Measurements from ENCODE around the gene TIMM23B. TPM values are rescaled to one million over a fixed set of nuclear protein-coding genes. Genes with fewer than 3 reads are reported as not detected.
"Not testable (repeated sequence)": the region's sequence is repeated elsewhere in the genome, so short reads cannot be mapped to it uniquely, and the experiment has no call there.

TIMM23B gene, protein sequence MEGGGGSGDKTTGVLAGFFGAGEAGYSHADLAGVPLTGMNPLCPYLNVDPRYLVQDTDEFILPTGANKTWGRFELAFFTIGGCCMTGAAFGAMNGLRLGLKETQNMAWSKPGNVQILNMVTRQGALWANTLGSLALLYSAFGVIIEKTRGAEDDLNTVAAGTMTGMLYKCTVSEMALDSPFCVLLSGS
- 7.5 and 22.5 TPM in 2 replicates for total RNA-seq

DNA sequence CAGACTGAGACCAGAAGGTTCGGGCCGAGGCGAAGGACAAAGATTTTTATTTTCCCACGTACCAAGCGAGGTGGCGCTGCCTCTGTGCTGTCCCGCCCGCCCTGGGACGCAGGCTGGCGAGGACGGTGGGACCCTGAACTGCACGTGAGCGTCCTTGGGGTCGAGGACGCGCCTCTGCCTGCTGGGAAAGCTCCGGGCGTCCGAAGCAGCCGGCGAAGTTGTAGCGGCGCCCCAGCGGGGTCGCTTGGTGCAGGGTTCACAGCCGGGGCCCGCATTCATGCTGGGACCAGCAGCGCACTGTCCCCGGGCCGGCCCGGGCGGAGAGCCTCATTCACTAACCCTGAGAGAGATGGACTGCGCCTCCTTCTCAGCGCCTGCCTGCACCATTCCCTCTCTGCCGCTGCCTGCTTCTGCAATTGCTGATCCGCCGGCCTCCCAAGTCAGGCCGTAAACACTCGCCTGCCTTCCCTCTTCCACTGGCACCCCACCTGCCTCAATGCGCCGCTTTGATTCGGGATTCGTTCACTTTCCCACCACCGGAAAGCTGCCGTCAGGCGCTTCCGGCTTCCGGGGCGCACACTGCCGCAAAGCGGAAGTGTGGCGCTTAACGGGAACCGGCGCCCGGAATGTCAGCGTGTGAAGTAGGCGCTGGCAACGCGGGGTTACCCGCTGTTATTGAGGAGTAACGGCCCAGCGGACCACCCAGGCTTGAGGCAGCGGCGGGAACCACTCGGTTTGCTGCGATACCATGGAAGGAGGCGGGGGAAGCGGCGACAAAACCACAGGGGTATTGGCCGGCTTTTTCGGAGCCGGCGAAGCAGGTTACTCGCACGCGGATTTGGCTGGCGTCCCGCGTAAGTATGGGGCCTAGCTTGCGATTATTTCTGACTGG lies at the start of gene TIMM23B, which contains the start of gene PARG:
TSS of gene TIMM23B (plus strand) at position 607 of the 892 bp plus-strand sequence. CDS start at position 749, 142 bp downstream.
TSS of gene PARG (minus strand) at position 581 of the 892 bp plus-strand sequence. CDS start at position 279, 302 bp downstream.
- DNase-seq (ENCODE audit: extremely low read depth, low read depth, low spot score), result not testable (repeated sequence)

GRCh38 chr10:49899999-49900398 lies 41.9 kb upstream of the TIMM23B start:
- not testable (repeated sequence) for DNase-seq (ENCODE audit: extremely low read depth, low read depth, low spot score)

GRCh38 chr10:49900406-49900805 lies 41.4 kb upstream of the TIMM23B start:
- not testable (repeated sequence) for DNase-seq (ENCODE audit: extremely low read depth, low read depth, low spot score)

GRCh38 chr10:49903829-49904228 lies 38.0 kb upstream of the TIMM23B start:
- not testable (repeated sequence) for DNase-seq (ENCODE audit: extremely low read depth, low read depth, low spot score)

GRCh38 chr10:49908290-49909080 lies 33.4 kb upstream of the TIMM23B start:
- DNase-seq (ENCODE audit: extremely low read depth, low read depth, low spot score), result not testable (repeated sequence)

DNA sequence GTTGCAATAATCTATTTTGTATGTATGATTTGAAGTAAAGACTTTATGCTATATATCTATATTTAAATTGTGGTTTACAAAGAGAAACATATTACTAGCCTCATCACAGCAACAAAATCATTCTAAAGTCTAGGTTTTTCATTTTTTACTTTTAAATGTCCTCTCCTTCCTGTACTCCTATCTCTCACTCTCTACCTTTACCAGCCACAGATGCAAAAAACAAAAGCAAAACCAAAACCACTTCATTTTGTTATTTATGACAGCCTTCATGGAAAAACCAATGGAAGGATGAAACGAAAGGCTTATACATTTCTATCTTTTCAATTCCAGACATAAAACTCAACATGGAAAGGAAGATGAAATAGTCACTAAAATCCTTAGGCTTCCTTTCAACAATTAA lies 31.6 kb upstream of the TIMM23B start:
- DNase-seq (ENCODE audit: extremely low read depth, low read depth, low spot score), result not testable (repeated sequence)

- not testable (repeated sequence) for DNase-seq (ENCODE audit: extremely low read depth, low read depth, low spot score)
These were observed 25.4 kb upstream of the TIMM23B start for GRCh38 chr10:49916451-49916850.

GRCh38 chr10:49917927-49918326 lies 23.9 kb upstream of the TIMM23B start:
- DNase-seq (ENCODE audit: extremely low read depth, low read depth, low spot score), result not testable (repeated sequence)

DNA sequence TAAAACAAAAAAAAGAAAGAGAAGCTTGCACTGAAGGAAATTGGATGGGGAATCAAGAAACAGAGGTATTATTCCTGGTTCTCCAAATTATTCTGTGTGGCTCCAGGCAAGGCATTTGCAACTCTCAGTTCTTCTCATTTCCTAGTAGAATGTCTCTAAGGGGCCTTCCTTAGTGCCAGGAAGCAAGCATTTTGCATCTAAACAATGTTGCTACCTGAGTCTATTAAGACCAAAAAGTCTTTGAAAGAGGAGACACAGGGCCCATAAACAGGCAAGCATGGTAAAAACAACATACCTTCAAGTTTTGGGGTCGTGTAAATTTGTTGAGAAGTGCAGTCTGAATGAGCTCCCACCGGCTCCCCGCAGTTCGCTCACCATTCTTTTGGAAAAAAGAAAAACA lies 19.8 kb upstream of the TIMM23B start:
- DNase-seq (ENCODE audit: extremely low read depth, low read depth, low spot score), result not testable (repeated sequence)

DNA sequence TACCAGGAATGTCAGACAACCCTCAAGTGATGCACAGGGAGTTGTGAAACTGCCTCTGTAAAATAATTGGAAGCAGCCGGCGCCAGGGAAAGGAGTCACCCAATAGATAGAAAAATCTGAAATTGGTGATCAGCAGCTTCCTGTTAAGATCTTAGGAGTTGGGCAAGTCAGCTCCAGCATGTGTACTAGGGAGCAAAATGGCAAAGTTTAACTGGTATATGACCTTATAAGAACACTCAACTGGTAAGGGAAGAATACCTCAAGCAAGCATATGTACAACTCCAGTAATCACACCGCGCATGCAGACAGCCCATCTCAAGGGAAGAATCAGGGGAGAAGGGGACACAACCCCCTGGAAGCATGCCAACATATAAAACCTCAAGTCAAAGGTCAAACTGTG lies 18.3 kb upstream of the TIMM23B start:
- not testable (repeated sequence) for DNase-seq (ENCODE audit: extremely low read depth, low read depth, low spot score)

GRCh38 chr10:49931276-49931675 lies 10.6 kb upstream of the TIMM23B start:
- not testable (repeated sequence) for DNase-seq (ENCODE audit: extremely low read depth, low read depth, low spot score)

- DNase-seq (ENCODE audit: extremely low read depth, low read depth, low spot score), result not testable (repeated sequence)
These were observed 9.7 kb upstream of the TIMM23B start for GRCh38 chr10:49931959-49932728.

DNA sequence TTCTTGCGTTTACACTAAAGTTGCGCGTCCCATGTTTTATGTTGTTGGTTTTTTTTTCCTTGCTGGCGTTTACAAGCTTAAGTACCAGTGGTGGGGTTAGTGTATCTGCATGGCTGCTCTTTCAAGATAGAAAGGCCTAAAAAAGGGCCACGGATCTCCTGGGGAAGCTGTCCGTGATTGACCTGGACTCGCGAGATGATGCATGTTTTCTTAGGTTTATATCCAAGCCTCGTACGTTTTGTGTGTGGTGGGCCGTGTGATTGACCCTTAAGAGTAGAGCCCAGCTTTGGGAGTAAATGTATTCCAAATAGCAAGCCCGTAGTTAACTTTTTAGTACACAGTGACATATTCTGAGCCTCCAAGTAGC lies 469 bp downstream of the TIMM23B start:
- DNase-seq (ENCODE audit: extremely low read depth, low read depth, low spot score), result not testable (repeated sequence)

DNA sequence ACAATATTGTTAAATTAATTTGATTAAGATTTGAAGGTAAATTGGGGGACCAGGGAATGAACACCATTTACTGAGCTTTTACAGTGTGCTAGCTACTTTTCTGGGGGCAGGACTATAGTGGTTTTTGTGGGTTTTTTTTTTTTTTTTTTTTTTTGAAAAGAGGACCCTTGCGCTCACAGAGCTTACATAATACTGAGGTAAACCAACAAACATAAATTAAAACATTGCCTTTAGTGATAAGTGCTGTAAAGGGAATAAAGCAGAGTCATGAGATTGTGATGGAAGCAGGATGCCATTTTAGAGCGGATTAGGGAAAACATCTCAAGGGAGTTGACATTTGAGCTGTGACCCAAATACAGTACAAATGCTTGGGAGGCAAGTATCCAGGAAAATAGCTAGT lies 1.8 kb downstream of the TIMM23B start:
- DNase-seq (ENCODE audit: extremely low read depth, low read depth, low spot score), result not testable (repeated sequence)

GRCh38 chr10:49948142-49948541 lies 6.3 kb downstream of the TIMM23B start:
- DNase-seq (ENCODE audit: extremely low read depth, low read depth, low spot score), result not testable (repeated sequence)

- not testable (repeated sequence) for DNase-seq (ENCODE audit: extremely low read depth, low read depth, low spot score)
These were observed 6.9 kb downstream of the TIMM23B start for GRCh38 chr10:49948737-49949136.

GRCh38 chr10:49952006-49952405 lies 10.2 kb downstream of the TIMM23B start:
- DNase-seq (ENCODE audit: extremely low read depth, low read depth, low spot score), result not testable (repeated sequence)

DNA sequence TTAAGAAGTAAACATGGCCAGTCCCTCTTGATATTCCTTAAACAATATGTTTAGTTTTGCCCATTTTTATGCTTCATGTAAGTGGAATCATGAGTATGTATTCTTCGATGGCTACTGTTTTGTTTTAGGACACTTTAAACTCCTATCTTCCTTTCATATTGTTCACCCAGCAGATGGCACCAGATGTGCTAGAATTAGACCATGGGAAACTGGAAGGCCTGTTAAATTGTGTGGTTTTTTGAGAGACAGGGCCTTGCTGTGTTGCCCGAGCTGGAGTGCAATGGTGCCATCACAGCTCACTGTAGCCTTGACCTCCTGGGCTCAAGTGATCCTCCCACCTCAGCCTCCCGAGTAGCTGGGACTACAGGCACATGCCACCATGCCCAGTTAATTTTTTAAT lies 11.3 kb downstream of the TIMM23B start:
- not testable (repeated sequence) for DNase-seq (ENCODE audit: extremely low read depth, low read depth, low spot score)

DNA sequence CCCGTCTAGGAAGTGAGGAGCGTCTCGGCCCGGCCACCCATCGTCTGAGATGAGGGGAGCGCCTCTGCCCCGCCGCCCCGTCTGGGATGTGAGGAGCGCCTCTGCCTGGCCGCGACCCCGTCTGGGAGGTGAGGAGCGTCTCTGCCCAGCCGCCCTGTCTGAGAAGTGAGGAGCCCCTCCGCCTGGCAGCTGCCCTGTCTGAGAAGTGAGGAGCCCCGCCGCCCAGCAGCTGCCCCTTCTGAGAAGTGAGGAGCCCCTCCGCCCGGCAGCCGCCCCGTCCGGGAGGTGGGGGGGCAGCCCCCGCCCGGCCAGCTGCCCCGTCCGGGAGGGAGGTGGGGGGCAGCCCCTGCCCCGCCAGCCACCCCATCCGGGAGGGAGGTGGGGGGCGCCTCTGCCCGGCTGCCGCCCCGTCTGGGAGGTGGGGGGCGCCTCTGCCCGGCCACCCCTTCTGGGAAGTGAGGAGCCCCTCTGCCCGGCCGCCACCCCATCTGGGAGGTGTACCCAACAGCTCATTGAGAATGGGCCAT lies 28.5 kb downstream of the TIMM23B start:
- not testable (repeated sequence) for DNase-seq (ENCODE audit: extremely low read depth, low read depth, low spot score)

DNA sequence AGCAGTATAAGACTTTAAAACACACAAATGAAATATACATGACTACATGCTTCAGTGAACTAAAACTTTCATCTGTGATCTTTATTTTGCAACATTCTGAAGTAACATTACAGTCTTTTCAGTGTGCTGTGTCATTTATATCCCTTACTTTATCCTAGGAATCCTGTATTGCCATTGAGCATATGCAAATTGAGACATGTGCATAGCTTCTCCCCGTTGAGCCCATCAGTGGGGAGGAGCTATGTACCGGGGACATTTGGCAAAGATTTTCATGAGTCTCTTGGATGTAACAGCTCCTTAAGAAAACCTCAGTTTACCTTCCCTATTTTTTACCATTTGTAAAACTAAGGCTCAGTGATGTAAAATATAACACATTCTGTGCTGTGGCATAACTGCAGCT lies 29.6 kb downstream of the TIMM23B start:
- not testable (repeated sequence) for DNase-seq (ENCODE audit: extremely low read depth, low read depth, low spot score)
